Astrocyte of the spinal cord (primary cell): ENCODE measurements around the gene PPM1H.

ENCODE experiments used
- DNase-seq: peaks from one replicate; pipeline ENCODE4 v3.0.0; 2011; ENCODE audit warnings: low read depth, low spot score
- H3K4me3 ChIP-seq: 2 replicates; pipeline ENCODE4 v1.5.1; 2011; ENCODE audit warnings: low read depth, mild to moderate bottlenecking, low read length, moderate library complexity
- CTCF ChIP-seq: IDR thresholded peaks from 2 replicates; pipeline ENCODE4 v1.5.1; 2012; ENCODE audit warnings: low read depth, mild to moderate bottlenecking, low read length, inconsistent platforms
- in situ Hi-C: cut with HindIII; loops from 2 replicates; pipeline ENCODE4 v1.10.0; 2017; ENCODE audit warnings: low sequenced_read_pairs

PPM1H gene

GRCh38 chr12:62622177-62622576 is 312.8 kb downstream of the PPM1H start:
- TF ChIP-seq CTCF: no peak
- H3K4me3 ChIP-seq: no peak overlapping the region
- DNase-seq: no peak
- in situ Hi-C loops: loop anchor here (25.0 kb wide), 1 partner anchor 165 kb away; no protein-coding TSS in a partner anchor

- in situ Hi-C loops: loop anchor here (25.0 kb wide), 1 partner anchor 166 kb away; no protein-coding TSS in a partner anchor
- TF ChIP-seq CTCF: no peak
- H3K4me3 ChIP-seq: no peak overlapping the region
- no peak for DNase-seq
These were observed 313.8 kb downstream of the PPM1H start for GRCh38 chr12:62621101-62621638.

DNA sequence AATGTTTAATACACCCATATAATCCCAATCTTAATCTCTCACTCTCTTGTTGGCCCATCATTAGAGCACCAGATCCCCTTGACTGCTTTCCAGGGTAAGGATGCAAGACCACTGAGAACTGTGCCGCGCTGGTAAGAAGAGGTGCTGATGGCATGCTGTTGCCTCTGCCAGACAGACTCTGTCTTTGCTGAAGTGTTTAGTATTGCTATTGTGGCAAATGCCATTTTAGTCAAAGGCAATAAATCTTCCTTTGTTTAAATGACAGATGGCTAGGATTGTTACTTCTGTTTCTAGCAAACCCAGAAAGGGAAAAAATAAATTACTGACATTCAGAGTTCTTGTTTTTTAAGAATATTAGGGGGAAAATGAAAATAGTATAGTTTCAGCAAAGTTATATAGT is 316.0 kb downstream of the PPM1H start:
- in situ Hi-C loops: loop anchor here (25.0 kb wide), 1 partner anchor 168 kb away; no protein-coding TSS in a partner anchor
- TF ChIP-seq CTCF: no peak
- DNase-seq: no peak
- no peak overlapping the region for H3K4me3 ChIP-seq

GRCh38 chr12:62618319-62618718 is 316.6 kb downstream of the PPM1H start:
- no peak for TF ChIP-seq CTCF
- in situ Hi-C loops: loop anchor here (25.0 kb wide), 1 partner anchor 169 kb away; no protein-coding TSS in a partner anchor
- no peak for DNase-seq
- no peak overlapping the region for H3K4me3 ChIP-seq

GRCh38 chr12:62613081-62613480 is 321.9 kb downstream of the PPM1H start:
- no peak for DNase-seq
- TF ChIP-seq CTCF: no peak
- H3K4me3 ChIP-seq: no peak overlapping the region
- in situ Hi-C loops: loop anchor here (25.0 kb wide), 1 partner anchor 174 kb away; no protein-coding TSS in a partner anchor

GRCh38 chr12:62606654-62607053 is 328.3 kb downstream of the PPM1H start:
- no peak for TF ChIP-seq CTCF
- in situ Hi-C loops: loop anchor here (25.0 kb wide), 1 partner anchor 181 kb away; no protein-coding TSS in a partner anchor
- no peak for DNase-seq
- H3K4me3 ChIP-seq: no peak overlapping the region
